HG03108 (cell line): ENCODE data around the gene ZNRF2.
"Not testable (repeated sequence)": the region's sequence is repeated elsewhere in the genome, so short reads cannot be mapped to it uniquely, and the experiment has no call there.

Experiments
- ATAC-seq: cut with Tn5 transposase; IDR thresholded peaks from one replicate; pipeline ENCODE4 v1.9.1; 2021; ENCODE audit warnings: moderate library complexity; ENCODE audit not compliant: unreplicated experiment

ZNRF2 gene

GRCh38 chr7:30353932-30354607 is 69.7 kb downstream of the ZNRF2 start:
- ATAC-seq, result no peak

GRCh38 chr7:30354791-30355190 is 70.4 kb downstream of the ZNRF2 start:
- no peak for ATAC-seq

GRCh38 chr7:30359957-30360356 is 75.6 kb downstream of the ZNRF2 start:
- ATAC-seq, result no peak

- ATAC-seq, result no peak
Measured at GRCh38 chr7:30363778-30364563, 79.6 kb downstream of the ZNRF2 start.

- no peak for ATAC-seq
Measured at GRCh38 chr7:30364773-30365172, 80.4 kb downstream of the ZNRF2 start.

GRCh38 chr7:30365621-30366020 is 81.2 kb downstream of the ZNRF2 start:
- no peak for ATAC-seq

GRCh38 chr7:30366606-30367005 is 82.2 kb downstream of the ZNRF2 start:
- no peak for ATAC-seq

GRCh38 chr7:30367561-30367960 is 83.2 kb downstream of the ZNRF2 start:
- ATAC-seq, result no peak

- no peak for ATAC-seq
Measured at GRCh38 chr7:30369879-30370278, 85.5 kb downstream of the ZNRF2 start.

GRCh38 chr7:30371321-30371720 is 86.9 kb downstream of the ZNRF2 start:
- ATAC-seq, result no peak

- no peak for ATAC-seq
Measured at GRCh38 chr7:30378275-30378674, 93.9 kb downstream of the ZNRF2 start.

GRCh38 chr7:30379131-30379530 is 94.7 kb downstream of the ZNRF2 start:
- no peak for ATAC-seq

GRCh38 chr7:30379741-30380140 is 95.3 kb downstream of the ZNRF2 start:
- ATAC-seq, result no peak

GRCh38 chr7:30380294-30380693 is 95.9 kb downstream of the ZNRF2 start:
- no peak for ATAC-seq

- ATAC-seq, result not testable (repeated sequence)
Measured at GRCh38 chr7:30380824-30381223, 96.4 kb downstream of the ZNRF2 start.

GRCh38 chr7:30382607-30383006 is 98.2 kb downstream of the ZNRF2 start:
- no peak for ATAC-seq

GRCh38 chr7:30389791-30390190 is 105.4 kb downstream of the ZNRF2 start:
- ATAC-seq, result no peak

- no peak for ATAC-seq
Measured at GRCh38 chr7:30390736-30391636, 106.6 kb downstream of the ZNRF2 start.

- no peak for ATAC-seq
Measured at GRCh38 chr7:30391806-30392205, 107.4 kb downstream of the ZNRF2 start.

GRCh38 chr7:30395676-30396075 is 111.3 kb downstream of the ZNRF2 start:
- ATAC-seq, result no peak

- no peak for ATAC-seq
Measured at GRCh38 chr7:30396389-30396788, 112.0 kb downstream of the ZNRF2 start.
